Endothelial cell of umbilical vein (primary cell): ENCODE results near the gene ZYX. TPM values are rescaled to one million over a fixed set of nuclear protein-coding genes. Genes with fewer than 3 reads are reported as not detected.

Experiments
- BruUV-seq: library from RNA; stranded (reverse); fragments of 400-500 nt; replicated peaks from 2 replicates; lab custom pipeline; 2021; lab: Mats Ljungman, UMichigan
- CTCF ChIA-PET: fragments of 300-600, 350-600 bp; sonication (Branson Sonifier 250); formaldehyde crosslinking; loops from one replicate; lab custom pipeline; 2021; ENCODE audit warnings: antibody characterized with exemption, inconsistent platforms; lab: Charles Lee
- POLR2A ChIA-PET: fragments of 300-600, 350-600 bp; sonication (Branson Sonifier 250); formaldehyde crosslinking; loops from one replicate; lab custom pipeline; 2021; ENCODE audit warnings: antibody characterized with exemption, inconsistent platforms; lab: Charles Lee
- DNase-seq: peaks from one replicate; pipeline ENCODE4 v3.0.0-alpha.2; 2011; ENCODE audit warnings: low read depth, low spot score
- FAIRE-seq: peaks from 2 replicates; lab custom pipeline; 2011; peaks lifted over from hg19 to GRCh38; lab: Jason Lieb, UNC
- H2AFZ ChIP-seq: 2 replicates; pipeline ENCODE4 v1.6.0; 2012; ENCODE audit warnings: low read depth, low read length, control low read depth, inconsistent platforms
- H3K27ac ChIP-seq: 2 replicates; pipeline ENCODE4 v1.5.1; 2011; ENCODE audit warnings: low read depth, mild to moderate bottlenecking, control low read depth, low read length, moderate library complexity; ENCODE audit not compliant: insufficient read depth
- H3K27me3 ChIP-seq, 2 experiments: 2 replicates each; pipeline versions ENCODE4 v1.6.0 to v1.6.1; 2011; ENCODE audit warnings: low read length in 2 of 2, mixed read lengths in 1 of 2; ENCODE audit not compliant: control insufficient read depth in 2 of 2, insufficient read depth in 2 of 2
- H3K36me3 ChIP-seq, 2 experiments: 2 replicates in 1 of 2; 3 replicates in 1 of 2; pipeline ENCODE4 v1.5.1; 2011; ENCODE audit warnings: low read length in 2 of 2, mild to moderate bottlenecking in 1 of 2, moderate library complexity in 1 of 2; ENCODE audit not compliant: control insufficient read depth in 2 of 2, insufficient read depth in 2 of 2; ENCODE audit errors: extremely low read depth in 1 of 2
- H3K4me1 ChIP-seq: 3 replicates; pipeline ENCODE4 v1.5.1; 2011; ENCODE audit warnings: mild to moderate bottlenecking, low read length; ENCODE audit not compliant: control insufficient read depth, insufficient read depth; ENCODE audit errors: extremely low read depth
- H3K4me2 ChIP-seq: 2 replicates; pipeline ENCODE4 v1.6.1; 2011; ENCODE audit warnings: low read length, control low read depth, mixed read lengths; ENCODE audit not compliant: insufficient read depth
- H3K4me3 ChIP-seq, 3 experiments: fragments of 200-600 bp in 1 of 3; sonication (generic), shearing (Covaris generic) in 1 of 3; replicated peaks in 1 of 3; 2 replicates each; pipeline ENCODE4 v1.5.1; 2011 to 2016; ENCODE audit warnings: control low read depth in 3 of 3, low read length in 3 of 3, mild to moderate bottlenecking in 2 of 3, inconsistent platforms in 1 of 3, low read depth in 1 of 3, moderate library complexity in 1 of 3; ENCODE audit not compliant: insufficient read depth in 1 of 3
- H3K79me2 ChIP-seq: 2 replicates; pipeline ENCODE4 v1.6.0; 2012; ENCODE audit warnings: low read length, inconsistent platforms; ENCODE audit not compliant: control insufficient read depth, insufficient read depth
- H3K9ac ChIP-seq: replicated peaks from 2 replicates; pipeline ENCODE3; 2011; ENCODE audit warnings: low read length, control low read depth; ENCODE audit not compliant: insufficient read depth; ENCODE audit errors: extremely low read depth
- H3K9me1 ChIP-seq: replicated peaks from 3 replicates; pipeline ENCODE4 v1.6.0; 2011; ENCODE audit warnings: mild to moderate bottlenecking, low read length; ENCODE audit not compliant: control insufficient read depth, insufficient read depth; ENCODE audit errors: extremely low read depth
- H3K9me3 ChIP-seq: replicated peaks from 2 replicates; pipeline ENCODE4 v1.5.1; 2012; ENCODE audit warnings: low read length, inconsistent platforms; ENCODE audit not compliant: control insufficient read depth, insufficient read depth
- H4K20me1 ChIP-seq: replicated peaks from 2 replicates; pipeline ENCODE3; 2011; ENCODE audit warnings: mild to moderate bottlenecking, low read length; ENCODE audit not compliant: control insufficient read depth, insufficient read depth; ENCODE audit errors: extremely low read depth
- CTCF ChIP-seq, 2 donors: IDR thresholded peaks; 1 replicate in 1 of 2; 2 replicates in 1 of 2; pipeline ENCODE4 v1.5.1; 2011; ENCODE audit warnings: low read length in 2 of 2, mild to moderate bottlenecking in 2 of 2, moderate library complexity in 2 of 2, control low read depth in 1 of 2, inconsistent platforms in 1 of 2, low read depth in 1 of 2; ENCODE audit not compliant: insufficient read depth in 1 of 2; ENCODE audit errors: extremely low read depth in 1 of 2
- EZH2 ChIP-seq: IDR thresholded peaks from 2 replicates; pipeline ENCODE4 v1.6.1; 2012; ENCODE audit warnings: borderline replicate concordance, low read depth, mild to moderate bottlenecking, moderate library complexity, low read length, inconsistent platforms; ENCODE audit not compliant: severe bottlenecking
- MAX ChIP-seq: IDR thresholded peaks from 2 replicates; pipeline ENCODE4 v1.6.1; 2011; ENCODE audit not compliant: insufficient read depth, insufficient read length
- dilution Hi-C: fragments of 300-500 bp; cut with MboI; formaldehyde crosslinking; loops from one replicate; pipeline ENCODE4 v1.15.0; 2019; ENCODE audit warnings: low sequenced_read_pairs; ENCODE audit not compliant: extremely low pct_ligation_motif_present
- intact Hi-C: fragments of 100-400 bp; cut with micrococcal nuclease; formaldehyde crosslinking; loops from one replicate; pipeline ENCODE4 v1.10.0; 2022
- polyA plus RNA-seq, 4 experiments: library from polyadenylated mRNA; depleted of rRNA in 3 of 4; stranded (reverse) in 3 of 4; unstranded in 1 of 4; fragments of >200 nt; gene quantifications; 2 replicates each; pipeline versions ENCODE4 v1.2.1 to v1.2.3, GENCODE V29; 2011 to 2012; ENCODE audit warnings: missing spikeins in 1 of 4
- total RNA-seq: library from RNA; stranded (reverse); gene quantifications from 2 replicates; pipeline ENCODE4 v1.2.3, GENCODE V29; 2021

The ZYX gene
- total and polyA plus RNA-seq, 2 donors (not counting 3 experiments of a cell fraction or from before 2014, with no cell fraction given), result 196 to 545 TPM

GRCh38 chr7:143397710-143398530 is 16.8 kb downstream of the ZYX start:
- Histone ChIP-seq H3K27me3 (no peaks in the 10 kb centered on the region), H3K27ac (no peak overlapping the region), H3K4me2 (no peak overlapping the region), H3K36me3 (peaks cover 0 to under 1% of the 10 kb centered on the region in 2 experiments), H3K9me1 (no peaks in the 10 kb centered on the region), H2AFZ (no peak overlapping the region), H3K4me3 (no peak overlapping the region), H3K9ac (no peak overlapping the region), H3K9me3 (no peaks in the 10 kb centered on the region), H3K4me1 (peaks cover 25% of the 10 kb centered on the region), H3K79me2 (no peaks in the 10 kb centered on the region), H4K20me1 (no peaks in the 10 kb centered on the region)
- intact Hi-C loops (no loop called here), dilution Hi-C loops (loop anchor here (25.0 kb wide), 1 partner anchor 114 kb away; no protein-coding TSS in a partner anchor)
- TF ChIP-seq MAX (no peak), EZH2 (no peak), CTCF (IDR thresholded peaks at IDR 0.05; ENCODE audit: extremely low read depth in 1 of 2, insufficient read depth in 1 of 2, low read depth in 1 of 2, low read length in 2 of 2) (no peak)
- ChIA-PET CTCF (interaction anchor here (1.3 to 1.6 kb wide), 3 partner anchors 9 to 102 kb away, joined by 3 to 4 read pairs (median 3); no protein-coding TSS in a partner anchor), POLR2A (no interaction called here)
- no TSS peak for BruUV-seq
- DNase-seq (no peak), FAIRE-seq (no peak)
